AML-193 (cell line): ENCODE measurements around the gene SYNE4.
A peak's percentile ranks its signal among the peaks of the same experiment; 100 is the strongest.
"Not testable (repeated sequence)": the region's sequence is repeated elsewhere in the genome, so short reads cannot be mapped to it uniquely, and the experiment has no call there.

ENCODE experiments used
- DNase-seq, 2 experiments: peaks; one replicate each; lab custom pipeline; 2025; lab: John Stamatoyannopoulos, UW

The SYNE4 gene

DNA sequence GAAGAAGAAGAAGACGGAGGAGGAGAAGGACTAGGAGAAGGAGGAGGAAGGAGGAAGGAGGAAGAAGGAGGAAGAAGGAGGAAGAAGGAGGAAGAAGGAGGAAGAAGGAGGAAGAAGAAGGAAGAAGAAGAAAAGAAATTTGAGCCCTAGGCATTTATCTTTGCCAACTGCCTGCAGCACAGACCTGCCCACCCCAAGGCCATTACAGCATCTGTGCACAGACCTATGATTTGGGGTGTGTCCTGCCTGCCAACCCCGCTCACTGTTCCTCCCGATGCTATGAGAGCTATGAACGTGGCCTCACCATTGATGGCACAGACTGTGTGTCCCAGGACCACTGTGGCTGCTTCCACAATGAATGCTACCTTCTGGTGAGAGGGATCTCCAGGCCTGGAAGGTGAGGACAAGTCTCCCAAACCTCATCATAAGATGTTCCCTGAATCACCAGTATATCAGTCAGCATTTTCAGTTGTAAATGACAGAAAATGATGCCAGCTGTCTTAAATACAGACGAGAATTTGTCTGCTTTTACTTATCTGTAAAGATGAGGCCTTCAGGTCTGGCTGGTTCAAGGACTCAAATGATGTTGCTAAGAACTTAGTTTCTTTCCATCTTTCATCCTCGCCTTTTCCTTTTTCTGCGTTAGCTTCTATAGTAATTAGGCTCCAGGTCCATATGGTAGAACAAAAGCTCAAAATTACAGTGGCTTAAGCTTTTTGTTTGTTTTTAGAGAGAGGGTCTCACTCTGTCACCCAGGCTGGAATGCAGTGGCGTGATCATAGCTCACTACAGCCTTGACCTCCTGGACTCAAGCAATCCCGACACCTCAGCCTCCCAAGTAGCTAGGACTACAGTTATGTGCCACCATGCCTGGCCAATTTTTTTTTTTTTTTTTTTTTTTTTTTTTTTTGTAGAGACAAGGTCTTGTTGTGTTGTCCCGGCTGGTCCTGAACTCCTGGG is 17.6 kb downstream of the SYNE4 start:
- DNase-seq = no peak

DNA sequence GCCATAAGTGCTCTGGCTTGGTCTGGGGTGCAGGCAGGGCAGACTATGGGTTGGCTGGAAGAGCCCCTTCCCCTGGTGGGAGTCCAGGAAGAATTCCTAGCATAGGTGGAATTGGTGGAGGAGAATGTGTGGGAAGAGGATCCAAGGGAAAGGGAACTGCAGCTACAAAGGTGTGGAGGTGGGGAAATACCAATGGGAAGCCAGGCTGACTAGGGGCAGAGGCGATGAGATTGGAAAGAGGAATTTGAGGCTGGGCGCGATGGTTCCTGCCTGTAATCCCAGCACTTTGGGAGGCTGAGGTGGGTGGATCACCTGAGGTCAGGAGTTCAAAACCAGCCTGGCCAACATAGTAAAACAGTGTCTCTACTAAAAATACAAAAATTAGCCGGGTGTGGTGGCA is 18.5 kb downstream of the SYNE4 start:
- DNase-seq = no peak

DNA sequence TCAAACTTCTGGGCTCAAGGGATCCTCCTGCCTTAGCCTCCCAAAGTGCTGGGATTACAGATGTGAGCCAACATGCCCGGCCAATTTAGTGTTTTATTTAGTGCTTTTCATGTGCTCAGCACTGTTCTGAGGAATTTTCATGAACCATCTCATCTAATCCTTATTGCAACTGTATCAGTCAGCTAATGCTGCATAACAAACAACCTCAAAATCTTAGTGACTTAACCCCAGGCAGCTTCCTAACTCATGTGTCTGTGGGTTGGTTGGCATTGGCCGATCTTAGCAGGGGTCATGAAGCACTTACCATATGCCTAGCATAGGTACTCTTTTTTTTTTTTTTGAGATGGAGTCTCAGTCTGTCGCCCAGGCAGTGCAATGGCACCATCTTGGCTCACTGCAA is 19.8 kb downstream of the SYNE4 start:
- no peak for DNase-seq

GRCh38 chr19:35987571-35987896 is 21.1 kb downstream of the SYNE4 start:
- DNase-seq = no peak

DNA sequence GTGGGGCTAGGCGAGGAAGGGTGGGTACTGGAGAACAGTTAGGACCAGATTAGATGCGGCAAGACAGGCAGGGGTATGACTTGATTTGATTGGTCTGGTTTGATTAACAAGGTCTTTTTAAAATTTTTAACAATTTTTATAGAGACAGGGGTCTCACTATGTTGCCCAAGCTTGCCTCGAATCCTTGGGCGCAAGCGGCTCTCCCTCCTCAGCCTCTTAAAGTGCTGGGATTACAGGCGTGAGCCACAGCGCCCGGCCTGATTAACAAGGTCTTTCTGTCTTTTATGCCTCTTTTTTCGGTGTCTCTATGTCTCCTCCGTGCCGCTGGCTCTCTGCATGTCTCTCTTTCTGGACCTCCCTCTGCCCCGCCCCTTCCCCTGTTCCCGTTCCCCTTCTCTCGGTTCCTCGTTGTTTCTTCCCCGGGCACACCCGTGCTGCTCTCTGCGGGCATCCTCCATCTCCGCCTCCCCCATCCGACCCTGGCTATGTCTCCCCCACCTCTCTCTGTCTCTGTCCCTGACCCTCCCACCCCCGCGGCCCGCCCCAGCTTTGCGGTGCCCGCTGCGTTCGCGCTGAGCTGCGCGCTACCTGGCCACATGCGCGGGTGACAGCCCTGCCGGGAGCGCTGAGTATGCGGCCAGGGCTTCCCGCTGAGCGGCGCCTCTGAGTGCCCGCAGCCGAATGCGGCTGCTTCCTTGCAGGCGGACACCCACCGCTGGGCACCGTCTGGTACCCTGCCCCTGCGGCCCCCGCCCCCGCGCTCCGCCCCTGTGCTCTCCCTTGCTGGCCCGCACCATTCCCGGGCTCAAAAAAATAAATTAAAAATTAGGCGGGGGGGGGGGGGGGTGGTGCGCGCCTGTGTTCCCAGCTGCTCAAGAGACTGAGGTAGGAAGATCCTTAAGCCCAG is 21.7 kb downstream of the SYNE4 start:
- peak; percentile 13 to 46 for DNase-seq

GRCh38 chr19:35986111-35986510 is 22.5 kb downstream of the SYNE4 start:
- DNase-seq = no peak

DNA sequence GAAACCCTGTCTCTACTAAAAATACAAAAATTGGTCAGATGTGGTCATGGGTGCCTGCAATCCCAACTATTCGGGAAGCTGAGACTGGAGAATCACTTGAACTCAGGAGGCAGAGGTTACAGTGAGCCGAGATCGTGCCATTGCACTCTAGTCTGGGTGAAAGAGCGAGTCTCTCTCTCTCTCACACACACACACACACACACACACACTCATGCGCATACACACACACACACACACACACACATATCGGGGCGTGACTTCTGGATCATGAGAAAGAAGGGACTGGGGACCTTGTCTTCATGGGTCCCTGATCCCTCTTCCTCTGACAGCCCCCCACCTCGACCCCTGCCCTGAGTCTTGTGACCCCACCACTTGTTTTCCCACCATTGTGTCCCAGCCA is 25.4 kb downstream of the SYNE4 start:
- no peak for DNase-seq

DNA sequence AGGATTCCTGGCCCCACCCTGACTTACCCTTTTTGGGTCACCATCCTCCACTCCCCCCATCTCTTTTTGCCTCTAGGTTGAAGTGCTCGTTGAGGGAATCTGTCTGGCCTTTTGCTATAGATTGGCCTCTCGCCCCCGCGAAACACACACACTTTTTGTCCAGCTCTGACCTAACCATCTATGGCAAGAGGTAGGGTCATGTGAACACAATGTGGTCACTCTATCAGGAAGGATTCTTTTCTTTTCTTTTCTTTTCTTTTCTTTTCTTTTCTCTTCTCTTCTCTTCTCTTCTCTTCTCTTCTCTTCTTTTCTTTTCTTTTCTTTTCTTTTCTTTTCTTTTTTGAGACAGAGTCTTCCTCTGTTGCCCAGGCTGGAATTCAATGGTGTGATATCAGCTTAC is 27.6 kb downstream of the SYNE4 start:
- DNase-seq = not testable (repeated sequence)

GRCh38 chr19:35978832-35979365 is 29.7 kb downstream of the SYNE4 start:
- no peak for DNase-seq

GRCh38 chr19:35978271-35978670 is 30.3 kb downstream of the SYNE4 start:
- DNase-seq = no peak

DNA sequence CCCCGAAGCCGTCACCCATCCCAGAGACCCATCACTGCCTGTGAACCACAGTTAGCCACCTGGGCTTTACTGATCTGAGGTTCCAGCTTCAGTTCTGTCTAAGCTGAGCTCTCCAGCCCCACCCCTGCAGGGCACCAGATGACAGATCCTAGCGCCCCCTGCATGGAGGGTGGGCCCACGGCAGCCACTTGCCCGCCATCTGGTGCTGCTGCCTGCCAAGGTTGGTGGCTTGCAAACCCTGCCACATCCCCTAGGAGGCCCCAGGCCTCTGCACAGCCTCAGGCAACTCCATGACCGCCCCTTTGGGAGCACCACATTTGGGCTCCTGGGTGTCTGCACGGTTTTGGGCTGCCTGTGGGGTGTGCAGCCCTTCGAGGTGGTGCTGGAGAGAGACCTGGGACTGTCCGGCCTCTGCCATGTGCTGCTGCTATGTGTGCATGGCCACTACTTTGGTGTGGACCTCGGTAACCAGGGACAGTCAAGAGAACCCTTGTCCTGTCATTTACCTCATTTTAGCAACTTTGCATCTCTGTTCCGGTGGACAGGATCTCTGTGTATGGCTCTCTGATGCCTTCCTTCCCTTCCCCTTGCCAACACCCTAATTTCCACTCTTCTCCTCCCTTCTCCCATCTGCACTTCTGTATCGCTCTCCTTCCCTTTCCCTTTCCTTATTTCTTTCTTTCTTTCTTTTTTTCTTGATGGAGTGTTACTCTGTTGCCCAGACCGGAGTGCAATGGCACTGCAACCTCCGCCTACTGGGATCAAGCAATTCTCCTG is 31.0 kb downstream of the SYNE4 start:
- DNase-seq = peak; percentile 11 to 14

DNA sequence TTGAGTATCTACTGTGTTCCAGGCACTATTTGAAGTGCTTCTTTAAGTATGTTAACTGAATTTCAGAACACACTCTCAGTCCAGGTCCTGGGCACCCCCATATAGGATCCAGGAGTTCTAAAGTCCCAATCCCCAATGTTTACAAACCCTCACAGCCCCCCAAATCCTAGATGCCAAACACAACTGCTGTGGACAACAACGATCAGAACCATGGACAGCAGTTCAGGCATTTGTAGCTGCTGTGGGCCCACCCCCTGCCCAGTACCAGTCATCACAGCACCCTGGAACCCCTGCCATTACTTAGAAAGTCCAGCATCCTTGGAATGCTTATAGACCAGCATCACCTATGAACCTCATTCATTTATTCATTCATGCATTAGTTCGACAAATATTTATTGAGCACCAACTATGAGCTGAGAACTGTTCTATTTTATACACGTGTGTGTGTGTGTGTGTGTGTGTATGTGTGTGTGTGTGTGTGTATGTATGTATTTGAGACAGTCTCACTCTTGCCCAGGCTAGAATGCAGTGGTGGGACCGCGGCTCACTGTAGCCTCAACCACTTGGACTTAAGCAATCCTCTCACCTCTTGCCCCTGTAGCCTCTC is 32.9 kb downstream of the SYNE4 start:
- DNase-seq = peak in 1 of 2 experiments; percentile 12

GRCh38 chr19:35973487-35973886 is 35.1 kb downstream of the SYNE4 start:
- DNase-seq = no peak

GRCh38 chr19:35966771-35967170 is 41.8 kb downstream of the SYNE4 start:
- no peak for DNase-seq

DNA sequence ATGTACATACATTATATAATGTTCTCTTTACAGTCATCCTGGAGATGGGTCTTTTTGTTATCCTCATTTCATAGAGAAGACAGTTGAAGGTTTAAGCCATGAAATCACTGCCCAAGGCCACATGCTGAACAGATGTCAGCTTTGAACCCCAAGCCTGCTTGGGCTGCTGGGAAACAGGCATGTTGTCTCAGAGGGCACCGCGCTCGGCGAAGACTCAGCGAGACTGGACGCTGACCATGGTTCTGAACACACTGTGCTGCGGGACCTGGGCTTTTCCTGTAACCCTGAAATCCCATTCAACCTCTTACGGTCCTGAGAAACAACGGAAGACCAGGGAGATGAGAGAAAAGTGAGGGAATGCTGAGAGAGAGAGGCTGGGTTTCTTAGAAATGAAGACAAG is 45.1 kb downstream of the SYNE4 start:
- no peak for DNase-seq

DNA sequence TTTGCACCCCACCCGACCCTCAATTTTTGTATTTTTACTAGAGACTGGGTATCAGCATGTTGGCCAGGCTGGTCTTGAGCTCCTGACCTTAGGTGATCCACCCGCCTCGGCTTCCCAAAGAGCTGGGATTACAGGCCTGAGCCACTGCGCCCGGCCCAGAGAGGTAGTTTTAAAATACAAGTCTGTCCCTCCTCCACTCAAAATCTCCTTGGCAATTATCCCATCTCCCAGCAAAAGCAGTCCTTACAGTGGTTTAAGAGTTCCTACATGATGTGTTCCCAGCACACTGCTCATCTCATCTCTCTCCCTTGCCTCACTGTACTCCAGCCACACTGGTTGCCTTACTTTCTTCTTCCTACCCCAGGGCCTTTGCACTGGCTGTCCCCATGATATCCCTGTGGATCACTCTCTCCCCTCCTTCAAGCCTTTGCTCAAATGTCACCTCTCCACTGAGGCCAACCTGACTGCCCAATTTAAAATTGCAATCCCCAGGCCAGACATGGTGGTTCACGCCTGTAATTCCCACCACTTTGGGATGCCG is 48.1 kb downstream of the SYNE4 start:
- no peak for DNase-seq

DNA sequence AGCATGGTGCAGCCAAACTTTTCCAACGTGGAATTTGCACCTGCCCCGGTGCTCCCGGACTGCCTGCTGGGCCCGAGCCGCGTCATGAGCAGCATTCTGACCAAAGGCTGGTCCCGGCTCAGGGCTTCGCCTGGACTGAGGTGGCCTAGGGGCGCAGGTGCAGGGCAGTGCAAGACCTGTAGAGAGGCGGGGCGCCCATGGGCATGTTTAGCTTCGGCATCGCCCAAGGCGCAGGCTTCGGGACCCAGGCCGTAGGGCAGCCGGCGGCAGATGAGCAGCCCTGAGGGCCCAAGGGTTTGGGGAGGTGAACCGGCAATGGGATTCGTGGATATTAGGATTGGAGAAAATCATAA is 48.7 kb downstream of the SYNE4 start:
- DNase-seq = no peak

DNA sequence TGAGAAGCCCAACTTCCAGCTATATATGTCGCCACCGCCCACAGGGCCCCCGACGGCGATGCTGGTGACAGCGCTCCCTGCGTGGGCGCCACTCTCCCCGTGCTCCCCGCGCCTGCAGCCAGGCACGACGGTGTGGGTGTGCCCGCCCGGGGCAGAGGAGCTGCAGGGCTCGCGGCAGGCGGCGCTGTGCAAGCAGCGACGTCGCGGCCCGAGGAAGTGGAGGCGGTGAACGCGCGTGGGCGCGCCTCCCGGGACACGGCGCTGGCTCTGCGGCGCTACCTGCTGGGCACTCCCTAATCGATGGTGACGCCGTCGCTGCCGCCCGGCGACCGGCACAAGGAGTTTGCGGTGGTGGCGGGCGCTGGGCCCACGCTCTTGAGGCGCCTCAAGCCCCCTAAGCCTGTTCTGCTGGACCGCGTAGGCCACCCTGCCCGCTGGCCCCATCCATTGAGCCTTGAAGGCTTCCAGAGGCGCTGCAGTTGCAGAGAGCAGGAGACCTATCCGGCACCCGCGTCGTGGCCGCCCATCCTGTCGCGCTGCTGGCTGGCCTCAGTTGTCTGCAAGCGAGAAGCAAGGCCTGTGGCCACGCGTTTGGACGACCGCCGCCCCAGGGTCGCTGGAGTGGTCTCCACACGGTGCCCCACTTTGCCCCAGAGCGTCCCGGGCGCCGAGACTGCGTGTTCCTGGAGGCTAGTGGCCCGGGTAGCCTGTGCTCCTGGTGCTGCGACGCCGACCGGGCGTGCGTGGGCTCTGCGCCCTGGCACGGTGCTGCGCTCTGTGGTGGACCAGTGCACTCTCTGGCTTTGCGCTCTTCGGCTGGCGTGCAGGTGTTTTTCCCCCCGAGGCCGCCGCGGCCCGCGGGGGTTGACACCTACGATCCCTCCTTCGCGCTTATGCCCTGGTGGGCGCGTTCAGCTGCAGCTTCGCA is 49.3 kb downstream of the SYNE4 start:
- DNase-seq = no peak

- no peak for DNase-seq
These were observed 50.0 kb downstream of the SYNE4 start for GRCh38 chr19:35958660-35959039.

DNA sequence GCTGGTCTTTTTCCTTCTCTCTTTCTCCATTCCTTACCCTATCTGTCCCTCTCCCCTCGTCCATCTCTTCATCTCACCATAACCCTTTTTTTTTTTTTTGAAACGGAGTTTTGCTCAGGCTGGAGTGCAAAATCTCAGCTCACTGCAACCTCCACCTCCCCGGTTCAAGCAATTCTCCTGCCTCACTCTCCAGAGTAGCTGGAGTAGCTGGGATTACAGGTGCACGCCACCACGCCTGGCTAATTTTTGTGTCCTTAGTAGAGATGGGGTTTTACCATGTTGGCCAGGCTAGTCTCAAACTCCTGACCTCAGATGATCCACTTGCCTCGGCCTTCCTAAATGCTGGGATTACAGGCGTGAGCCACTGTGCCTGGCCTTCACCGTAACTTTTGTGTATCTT is 51.2 kb downstream of the SYNE4 start:
- DNase-seq = not testable (repeated sequence)
